PC-3 (cell line): Measurements from ENCODE around the gene NHS.

Experiments
- EZH2 ChIP-seq: fragments of 300-600 bp; sonication (generic); IDR thresholded peaks from one replicate; pipeline ENCODE4 v1.6.1; 2017; ENCODE audit warnings: antibody characterized with exemption, mild to moderate bottlenecking, low read length; ENCODE audit not compliant: unreplicated experiment
- EZH2phosphoT487 ChIP-seq: fragments of 300-600 bp; sonication (generic); IDR thresholded peaks from 2 replicates; pipeline ENCODE4 v1.6.1; 2018; ENCODE audit warnings: mild to moderate bottlenecking, antibody characterized with exemption, low read length, borderline replicate concordance
- TF ChIP-seq, protein P1 (sequence below): fragments of 300-600 bp; sonication (generic); conservative IDR thresholded peaks from 2 replicates; pipeline ENCODE4 v1.5.1; 2017; ENCODE audit warnings: antibody characterized with exemption, low read depth, mild to moderate bottlenecking, low read length

DNA sequence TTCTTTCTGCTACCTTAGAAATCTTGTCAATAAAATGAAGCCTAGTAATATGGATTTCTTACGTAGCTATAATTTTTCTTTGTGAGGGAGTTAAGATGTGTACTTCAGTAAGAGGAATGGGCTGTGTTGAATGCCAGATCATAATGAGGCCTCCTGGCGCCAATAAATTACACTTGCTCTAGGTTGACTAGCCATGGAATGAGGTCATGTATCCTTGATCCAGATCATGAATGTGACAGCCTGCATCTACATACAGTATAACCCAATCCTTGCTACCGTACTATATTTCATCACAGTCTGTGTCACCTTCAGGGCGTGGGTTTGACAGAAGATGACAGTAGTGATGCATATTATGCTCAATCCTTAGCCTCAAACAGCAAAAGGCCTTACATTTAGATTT, 36.2 kb downstream of the NHS start:
- TF ChIP-seq, protein P1, sequence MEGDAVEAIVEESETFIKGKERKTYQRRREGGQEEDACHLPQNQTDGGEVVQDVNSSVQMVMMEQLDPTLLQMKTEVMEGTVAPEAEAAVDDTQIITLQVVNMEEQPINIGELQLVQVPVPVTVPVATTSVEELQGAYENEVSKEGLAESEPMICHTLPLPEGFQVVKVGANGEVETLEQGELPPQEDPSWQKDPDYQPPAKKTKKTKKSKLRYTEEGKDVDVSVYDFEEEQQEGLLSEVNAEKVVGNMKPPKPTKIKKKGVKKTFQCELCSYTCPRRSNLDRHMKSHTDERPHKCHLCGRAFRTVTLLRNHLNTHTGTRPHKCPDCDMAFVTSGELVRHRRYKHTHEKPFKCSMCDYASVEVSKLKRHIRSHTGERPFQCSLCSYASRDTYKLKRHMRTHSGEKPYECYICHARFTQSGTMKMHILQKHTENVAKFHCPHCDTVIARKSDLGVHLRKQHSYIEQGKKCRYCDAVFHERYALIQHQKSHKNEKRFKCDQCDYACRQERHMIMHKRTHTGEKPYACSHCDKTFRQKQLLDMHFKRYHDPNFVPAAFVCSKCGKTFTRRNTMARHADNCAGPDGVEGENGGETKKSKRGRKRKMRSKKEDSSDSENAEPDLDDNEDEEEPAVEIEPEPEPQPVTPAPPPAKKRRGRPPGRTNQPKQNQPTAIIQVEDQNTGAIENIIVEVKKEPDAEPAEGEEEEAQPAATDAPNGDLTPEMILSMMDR: no peak
- TF ChIP-seq EZH2 (no peak), EZH2phosphoT487 (no peak)
